Globus pallidus (tissue), 1 donor: ENCODE data around the gene TCEA3.
A peak's percentile ranks its signal among the peaks of the same experiment; 100 is the strongest.

Experiments
- DNase-seq: peaks from one replicate; pipeline ENCODE4 v3.0.0-alpha.2; 2015; ENCODE audit warnings: low spot score

The TCEA3 gene

DNA sequence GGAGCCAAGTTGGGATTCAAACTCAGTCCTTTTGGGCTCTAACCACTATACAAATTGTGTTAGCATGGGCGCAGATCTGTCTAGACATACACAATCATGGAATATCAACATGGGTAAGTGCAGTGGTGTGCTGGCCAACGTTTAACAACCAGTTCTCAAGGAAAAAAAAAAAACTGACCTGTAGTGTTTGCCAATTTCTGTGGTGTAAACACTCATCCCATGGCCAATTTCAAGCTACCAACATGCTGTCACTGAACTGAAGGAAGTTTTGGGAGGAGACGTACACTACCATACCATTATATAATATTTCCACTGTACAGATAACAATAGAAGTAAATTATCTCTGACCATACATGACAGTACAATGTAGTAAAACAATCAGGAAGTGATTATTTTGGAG lies 3.2 kb downstream of the TCEA3 start:
- no peak for DNase-seq

DNA sequence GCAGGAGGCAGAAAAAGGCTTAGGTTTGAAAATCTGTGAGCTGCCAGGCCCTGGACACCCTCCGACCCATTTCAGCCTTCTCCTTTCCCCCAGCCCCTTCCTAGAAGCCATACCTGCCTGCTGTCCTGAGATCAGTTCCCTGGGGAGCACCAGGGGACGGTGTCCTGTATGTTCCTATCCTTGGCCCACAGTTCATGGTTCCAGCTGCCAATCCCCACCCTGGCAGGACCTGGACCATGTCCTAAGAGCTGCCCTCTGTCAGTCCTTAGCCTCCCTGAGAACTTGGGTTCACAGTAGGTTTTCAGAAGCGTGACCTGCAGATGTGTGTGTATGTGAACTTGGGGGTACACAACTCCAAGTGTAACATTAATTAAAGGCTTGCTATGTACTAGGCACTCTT lies 3.8 kb downstream of the TCEA3 start:
- DNase-seq, result no peak

DNA sequence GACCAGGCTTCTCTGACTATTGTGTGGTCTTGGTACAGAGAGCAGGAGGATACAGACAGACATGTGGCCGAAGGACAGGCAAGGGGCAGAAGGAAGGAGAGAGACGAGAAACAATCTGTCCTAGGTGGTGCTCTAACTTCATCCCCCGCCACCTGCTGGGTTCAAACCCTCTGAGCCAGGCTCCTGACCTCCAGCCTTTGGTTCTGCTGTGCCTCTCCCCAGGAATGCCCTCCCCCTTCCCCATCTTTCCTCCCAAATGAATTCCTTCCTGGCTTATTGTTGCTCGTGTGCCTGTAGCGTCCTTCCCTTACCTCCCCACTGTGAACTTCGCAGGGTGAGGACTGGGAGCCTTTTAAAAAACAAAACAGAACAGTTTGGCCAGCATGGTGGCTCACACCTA lies 5.4 kb downstream of the TCEA3 start:
- no peak for DNase-seq

DNA sequence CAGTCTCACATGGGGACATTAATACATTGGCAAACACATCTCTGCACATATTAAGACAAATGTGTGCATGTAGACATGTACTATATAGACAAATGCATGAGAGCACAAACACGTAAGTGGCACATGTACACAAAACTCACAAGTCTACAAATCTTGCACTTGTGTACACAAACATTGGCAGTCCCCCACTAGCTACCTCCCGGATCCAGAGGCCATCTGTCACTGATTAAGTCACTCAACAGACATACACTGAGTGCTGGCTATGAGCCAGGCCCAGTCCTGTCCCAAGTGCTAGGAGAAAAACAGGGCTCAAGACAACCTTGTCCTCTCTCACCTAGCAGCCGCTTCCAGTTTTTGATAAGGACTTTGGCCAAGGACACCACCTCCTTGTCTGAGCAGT lies 7.0 kb downstream of the TCEA3 start:
- DNase-seq, result no peak

DNA sequence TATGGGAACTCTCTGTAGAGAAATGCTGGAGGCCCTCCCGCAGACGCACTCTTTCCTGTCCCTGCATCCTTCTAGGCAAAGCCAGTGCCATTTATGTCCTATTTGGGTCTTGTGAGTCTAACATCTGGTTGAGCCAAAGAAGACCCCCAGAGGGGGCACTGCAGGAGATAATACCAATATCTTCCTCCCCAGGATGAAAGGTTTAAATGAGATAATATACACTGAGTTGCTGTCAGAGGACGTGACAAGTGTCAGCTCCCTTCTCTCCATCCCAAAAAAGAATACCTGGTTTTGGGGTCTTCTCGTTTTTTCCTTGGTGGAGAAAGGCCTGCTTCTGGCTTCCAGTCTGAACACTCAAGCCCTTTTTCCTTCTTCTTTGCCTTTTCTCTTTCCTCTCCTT lies 7.6 kb downstream of the TCEA3 start:
- DNase-seq, result no peak

DNA sequence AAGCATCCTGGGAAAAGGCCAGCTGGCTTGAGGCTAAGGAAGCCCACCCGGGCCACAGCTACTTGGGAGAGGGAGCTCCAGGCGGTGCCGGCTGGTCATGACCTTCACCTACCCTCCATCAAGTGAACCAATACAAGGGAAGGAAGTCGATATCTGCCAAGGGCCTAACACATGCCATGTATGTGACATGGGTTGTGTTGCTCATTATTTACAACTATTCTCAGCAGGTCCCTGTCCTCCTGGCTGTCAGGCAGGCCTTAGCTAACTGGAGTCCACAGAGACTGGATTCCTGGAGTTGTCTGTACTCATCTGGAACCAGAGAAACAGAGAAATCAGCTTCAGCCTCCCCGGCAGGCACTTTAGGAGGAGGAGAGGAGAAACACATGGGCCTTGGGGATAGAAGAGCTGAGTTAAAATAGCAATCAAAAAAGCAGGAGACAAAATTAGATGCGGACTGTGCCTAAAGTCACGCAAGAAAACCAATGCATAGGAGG lies 15.7 kb downstream of the TCEA3 start:
- no peak for DNase-seq

DNA sequence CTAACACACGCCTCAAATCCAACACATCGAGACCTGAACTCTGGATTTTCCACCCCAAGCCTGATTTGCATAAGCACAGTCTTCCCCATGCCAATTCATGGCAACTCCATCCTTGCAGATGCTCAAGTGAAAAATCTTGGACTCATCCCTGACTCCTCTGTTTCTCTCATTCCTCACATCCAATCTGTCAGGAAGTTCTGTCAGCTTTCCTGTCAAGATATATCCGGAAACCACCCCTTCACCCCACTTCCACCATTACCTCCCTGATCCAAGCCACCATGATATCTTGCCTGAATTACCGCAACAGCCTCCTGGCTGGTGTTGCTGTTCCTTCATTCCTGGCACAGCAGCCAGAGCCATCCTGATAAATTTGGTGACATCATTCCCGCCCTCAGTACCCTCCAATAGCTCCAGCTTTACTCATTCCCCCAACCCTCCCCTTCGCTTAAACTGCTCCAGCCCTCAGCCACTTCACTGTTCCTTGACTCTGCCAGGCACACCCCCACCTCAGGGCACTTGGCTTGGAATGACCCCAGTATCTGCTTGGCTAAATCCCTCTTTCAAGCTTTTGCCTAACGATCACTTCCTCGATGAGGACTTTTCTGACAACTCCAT lies 17.4 kb downstream of the TCEA3 start:
- DNase-seq, result no peak

DNA sequence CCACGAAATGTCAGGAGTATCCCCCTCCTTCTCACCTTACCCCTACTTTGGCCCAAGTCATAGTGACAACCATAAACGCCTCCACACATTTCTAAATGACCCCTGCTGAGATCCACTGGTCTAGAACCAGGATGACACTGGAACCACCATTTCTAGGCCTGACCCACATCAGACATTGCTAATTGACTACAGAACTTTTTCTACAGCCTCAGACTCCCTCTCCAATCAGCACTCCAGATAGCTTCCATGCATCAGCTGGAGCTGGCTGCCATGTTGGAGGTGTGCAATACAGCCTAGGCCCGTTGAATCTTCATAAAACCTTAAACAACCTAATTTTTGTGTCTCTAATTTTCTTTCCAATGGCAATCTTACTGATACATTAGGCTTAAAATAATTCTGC lies 18.6 kb downstream of the TCEA3 start:
- no peak for DNase-seq

DNA sequence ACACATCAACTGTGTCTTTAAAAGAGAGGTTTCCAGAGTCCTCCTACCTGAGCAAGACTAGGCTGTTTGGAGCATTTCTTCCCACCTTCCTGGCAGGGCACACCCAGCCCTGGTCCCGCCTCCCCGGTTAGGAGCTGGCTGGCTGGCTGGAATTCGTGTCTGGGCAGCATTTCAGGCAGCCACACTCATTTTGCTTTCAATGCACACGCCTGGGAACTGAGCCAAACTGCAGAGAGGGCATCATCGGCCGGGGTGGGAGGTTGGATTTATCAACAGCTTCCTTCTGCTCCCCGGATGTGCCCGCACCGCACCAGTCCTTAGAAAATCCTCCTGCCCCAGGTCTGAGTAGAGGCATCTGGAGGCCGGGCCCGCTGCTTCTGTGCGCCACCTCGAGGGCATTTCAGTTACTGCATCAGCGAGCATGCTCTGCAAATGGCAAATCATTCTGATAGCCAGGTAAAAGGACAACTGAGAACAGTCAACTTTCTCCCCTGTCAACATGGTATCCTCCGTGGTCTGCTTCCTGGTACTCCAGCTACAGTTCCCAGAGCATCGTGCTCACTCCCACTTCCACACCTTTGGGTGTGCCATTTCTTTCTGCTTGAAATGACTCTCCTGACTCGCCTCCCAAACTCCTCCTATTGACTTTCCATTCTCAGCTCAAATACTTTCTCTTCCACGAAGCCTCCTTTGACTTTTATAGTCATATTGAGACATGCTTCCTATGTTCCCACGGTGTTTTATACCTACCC lies 20.6 kb downstream of the TCEA3 start:
- DNase-seq, result peak; percentile 68

DNA sequence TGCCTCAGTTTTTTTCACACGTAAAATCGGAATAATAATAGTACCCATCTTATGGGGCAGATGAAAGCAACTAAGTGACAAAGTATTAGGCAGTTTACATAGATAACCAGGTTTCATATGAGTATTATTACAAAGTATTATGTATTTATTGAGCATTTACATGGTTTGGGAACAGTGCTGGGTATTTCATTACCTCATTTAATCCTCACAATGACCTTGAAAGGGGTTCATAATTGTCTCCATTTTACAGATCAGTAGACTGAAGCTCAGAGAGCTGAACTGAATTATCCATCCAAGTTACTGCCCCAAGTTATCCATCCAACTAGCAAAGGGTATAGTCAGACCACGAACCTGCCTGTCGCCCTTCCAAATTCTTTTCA lies 21.2 kb downstream of the TCEA3 start:
- DNase-seq, result no peak

DNA sequence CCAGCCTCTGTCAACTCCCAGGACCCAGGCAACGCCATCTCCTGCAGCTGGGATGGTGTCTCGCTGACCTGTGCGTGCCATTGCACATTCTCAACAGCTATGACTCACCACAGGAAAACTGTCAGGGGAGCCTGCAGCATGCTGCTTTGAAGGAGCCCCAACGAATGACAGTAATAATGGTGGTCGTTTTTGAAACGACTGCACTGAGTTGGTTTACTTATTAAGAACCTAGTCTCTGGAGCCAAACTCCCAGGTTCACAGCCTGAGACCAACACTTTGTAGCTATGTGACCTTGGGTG lies 21.6 kb downstream of the TCEA3 start:
- no peak for DNase-seq

DNA sequence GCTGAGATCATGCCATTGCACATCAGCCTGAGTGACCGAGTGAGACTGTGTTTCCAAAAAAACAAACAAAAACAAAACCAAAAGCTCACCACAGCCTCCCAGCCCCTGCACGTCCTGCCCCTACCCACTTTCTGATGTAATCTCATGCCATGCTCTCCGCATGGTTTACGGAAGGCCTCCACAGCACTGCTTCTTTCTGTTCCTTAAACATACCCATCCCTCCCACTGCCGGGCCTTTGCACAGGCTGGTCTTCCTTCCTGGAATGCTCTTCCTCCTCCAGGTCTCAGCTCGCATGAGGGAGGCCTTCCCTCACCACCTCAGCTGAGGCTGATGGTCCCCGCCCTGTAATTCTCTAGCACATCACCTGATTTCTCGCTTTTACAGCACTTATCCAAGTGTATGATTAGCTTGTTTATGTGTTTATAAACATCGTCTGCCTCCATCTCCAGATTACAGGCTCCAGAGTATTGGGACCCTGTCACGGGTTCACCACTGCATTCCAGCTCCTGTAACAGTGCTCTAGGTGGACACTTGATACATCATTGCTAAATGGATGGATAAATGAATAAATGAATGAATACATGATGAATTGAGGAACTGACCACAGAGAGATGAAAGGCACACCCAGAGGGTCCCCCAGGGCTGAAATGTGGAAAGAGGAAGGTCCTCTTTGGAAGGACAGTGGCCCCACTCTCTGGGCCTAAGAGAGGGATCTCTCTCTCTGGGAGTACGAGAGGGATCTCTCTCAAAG lies 22.1 kb downstream of the TCEA3 start:
- DNase-seq, result no peak

DNA sequence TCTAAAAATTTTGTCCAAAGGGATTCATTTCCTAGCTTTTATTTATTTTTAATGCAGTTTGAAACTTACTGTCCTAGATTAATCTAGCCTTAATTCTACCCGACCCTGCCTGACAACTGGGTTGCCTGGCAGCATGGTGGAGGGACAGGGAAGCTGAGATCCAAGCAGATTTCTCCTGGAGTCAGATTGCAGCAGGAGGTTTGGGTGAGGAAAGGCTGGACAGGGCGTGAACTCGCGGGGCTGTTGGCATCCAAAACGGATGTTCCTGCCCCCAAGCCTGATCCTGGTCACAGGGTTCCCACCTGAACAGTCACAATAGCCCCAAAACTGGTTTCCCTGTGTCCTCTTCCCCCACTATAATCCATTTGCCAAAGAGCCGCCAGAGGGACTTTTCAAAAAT lies 23.2 kb downstream of the TCEA3 start:
- DNase-seq, result no peak

DNA sequence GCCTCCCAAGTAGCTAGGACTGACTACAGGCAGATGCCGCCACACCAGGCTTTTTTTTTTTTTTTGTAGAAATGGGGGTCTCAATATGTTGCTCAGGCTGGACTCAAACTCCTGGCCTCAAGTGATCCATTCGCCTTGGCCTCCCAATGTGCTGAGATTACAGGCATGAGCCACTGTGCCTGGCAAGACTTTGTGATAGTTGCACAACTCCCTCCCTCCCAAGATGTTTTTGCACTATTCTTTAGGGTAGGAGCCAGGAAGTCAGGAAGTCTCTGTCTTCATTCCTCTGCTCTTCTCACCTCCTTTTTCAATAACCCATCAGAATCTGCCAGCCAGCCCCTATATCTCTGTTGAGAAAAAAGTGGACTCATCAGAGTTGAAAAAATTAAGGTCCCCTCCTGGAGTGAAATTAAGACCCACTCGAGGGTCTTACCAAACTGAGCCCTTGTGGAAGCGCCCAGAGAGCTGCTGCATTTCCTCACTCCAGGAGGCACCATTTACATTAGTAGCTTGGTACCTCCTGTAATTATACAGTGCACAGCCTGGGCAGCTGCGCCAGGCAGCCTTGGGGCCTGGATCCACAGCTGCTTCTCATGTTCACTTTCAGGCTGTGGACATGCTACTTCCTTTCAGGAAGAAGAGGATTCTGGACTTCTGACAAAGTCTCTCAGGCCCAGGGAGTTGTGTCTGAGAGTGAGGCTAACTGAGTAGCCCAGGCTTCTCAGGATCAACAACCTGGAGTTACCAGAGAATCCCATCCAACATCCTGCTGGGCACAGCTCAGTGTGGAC lies 24.0 kb downstream of the TCEA3 start:
- DNase-seq, result no peak

DNA sequence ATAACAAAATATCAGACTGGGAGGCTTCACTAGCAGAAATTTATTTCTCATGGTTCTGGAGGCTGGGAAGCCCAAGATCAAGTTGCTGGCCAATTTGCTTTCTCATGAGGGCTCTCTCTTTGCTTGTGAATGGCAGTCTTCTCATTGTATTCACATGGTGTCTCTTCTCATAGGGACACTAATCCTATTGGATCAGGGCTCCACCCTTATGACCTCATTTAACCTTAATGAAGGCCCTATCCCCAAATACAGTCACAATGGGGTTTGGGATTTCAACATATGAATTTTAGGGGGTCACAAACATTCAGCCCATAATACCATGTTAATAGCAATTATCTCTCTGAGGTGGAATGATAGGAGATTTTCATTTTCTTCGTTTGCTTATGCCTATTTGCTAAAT lies 25.3 kb downstream of the TCEA3 start:
- DNase-seq, result no peak

DNA sequence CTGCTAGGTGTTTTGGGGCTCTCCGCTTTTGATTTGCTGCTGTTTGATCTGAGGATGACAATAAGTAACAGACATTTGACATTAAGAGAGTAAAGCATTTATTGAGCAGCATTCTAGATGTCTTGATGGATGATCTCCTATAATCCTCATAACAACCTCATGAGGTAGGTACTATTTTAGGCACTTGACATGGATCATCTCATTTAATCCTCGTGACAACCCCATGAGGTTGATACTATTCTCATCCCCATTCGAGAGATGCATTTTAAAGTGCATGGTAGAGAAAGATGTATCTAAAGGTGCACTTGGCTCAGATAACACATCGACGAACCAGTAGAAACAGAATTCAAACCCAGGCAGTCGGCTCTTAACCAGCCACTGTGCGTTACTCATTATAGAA lies 26.6 kb downstream of the TCEA3 start:
- no peak for DNase-seq

DNA sequence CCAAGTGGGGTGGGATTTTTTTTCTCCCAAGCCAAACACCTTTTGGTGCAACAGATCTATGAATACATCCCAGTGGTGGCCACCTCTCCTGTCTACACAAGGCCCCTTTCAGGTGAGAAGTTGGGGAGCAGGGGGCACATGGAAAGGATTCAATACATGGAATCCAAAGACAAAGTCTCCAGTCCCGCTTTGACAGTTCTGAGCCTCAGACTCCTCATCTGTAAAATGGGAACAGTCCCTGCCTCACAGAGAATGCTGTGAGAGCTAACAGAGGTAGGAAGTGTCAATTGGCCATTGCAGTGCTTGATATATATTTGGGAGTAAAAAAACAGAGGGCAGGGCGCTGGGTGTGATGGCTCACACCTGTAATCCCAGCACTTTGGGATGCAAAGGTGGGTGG lies 28.2 kb downstream of the TCEA3 start:
- no peak for DNase-seq

DNA sequence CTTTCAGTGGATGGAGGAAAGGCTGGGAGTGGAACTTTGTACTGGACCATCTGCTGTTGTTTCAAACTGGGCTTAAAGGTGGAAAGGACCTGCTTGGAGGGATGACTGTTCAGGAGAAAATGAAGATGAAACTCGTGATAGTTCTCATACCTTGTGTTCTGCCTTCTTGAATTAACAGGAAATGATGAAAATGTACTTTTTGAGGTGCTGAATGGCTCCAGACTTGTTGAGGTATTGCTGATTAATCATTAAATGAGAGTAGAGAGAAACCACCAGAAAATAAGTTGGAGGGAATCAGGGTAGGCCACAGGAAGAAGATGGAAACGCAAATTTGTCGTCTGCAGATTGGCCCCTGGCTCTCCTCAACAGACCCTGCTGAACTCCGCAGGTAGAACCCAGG lies 28.7 kb downstream of the TCEA3 start:
- DNase-seq, result no peak

DNA sequence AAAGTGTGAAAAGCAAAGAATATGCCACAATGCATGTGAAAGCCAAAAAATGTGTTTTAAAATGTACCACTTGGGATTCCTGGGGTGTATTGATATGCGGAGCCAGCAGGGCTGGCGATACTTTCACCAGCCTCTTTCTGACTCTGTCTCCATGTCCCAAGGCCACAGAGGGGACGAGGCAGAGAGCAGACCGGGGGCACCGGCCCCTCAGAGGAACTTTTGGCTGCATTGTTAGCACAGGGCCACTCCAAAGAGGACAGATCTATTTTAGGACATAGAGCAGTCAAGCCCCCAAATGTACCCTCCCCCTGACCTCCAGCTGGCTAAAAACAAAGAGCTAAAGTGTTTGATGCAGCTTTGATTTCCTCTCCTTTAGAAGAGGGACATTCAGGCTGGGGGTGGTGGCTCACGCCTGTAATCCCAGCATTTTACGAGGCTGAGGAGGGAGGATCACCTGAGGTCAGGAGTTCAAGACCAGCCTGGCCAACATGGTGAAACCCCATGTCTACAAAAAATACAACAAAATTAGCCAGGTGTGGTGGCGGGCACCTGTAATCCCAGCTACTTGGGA lies 29.3 kb downstream of the TCEA3 start:
- no peak for DNase-seq

DNA sequence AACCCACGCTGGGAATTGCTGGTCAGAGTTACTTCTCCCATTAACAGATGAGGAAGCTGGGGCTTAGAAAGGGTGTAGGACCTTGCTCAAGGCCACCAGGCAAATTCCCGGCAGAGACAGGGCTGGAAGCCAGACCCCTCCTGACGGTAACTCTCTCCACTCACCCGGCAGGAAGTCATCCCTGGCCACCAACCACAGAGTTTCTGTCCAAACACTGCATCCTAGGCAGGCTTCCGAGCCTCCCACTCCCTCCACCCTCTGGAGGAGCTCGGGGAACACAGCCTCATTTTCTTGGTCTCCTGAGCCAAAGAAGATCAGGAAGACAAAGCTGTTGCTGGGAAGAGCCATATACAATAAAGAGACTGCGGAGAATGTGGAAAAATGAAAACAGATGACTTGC lies 29.9 kb downstream of the TCEA3 start:
- no peak for DNase-seq

DNA sequence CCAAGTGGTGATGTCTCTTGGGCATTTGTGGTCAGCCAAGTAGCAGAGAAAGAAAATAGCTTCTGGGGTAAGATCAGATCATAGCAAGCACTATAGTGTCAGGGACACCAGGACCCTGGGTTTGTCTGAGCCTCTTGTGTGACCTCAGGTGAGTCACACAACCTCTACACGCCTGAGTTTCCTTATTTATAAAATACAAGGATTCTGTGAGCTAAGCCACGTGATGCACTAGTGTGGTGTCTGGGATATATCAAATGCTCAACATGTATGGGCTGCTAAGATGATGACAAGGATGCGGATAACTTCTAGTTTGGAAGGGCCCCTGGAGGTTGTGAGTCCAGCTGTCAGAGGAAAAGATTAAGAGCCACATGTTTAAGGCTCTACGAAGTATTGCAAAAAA lies 30.4 kb downstream of the TCEA3 start:
- DNase-seq, result no peak

DNA sequence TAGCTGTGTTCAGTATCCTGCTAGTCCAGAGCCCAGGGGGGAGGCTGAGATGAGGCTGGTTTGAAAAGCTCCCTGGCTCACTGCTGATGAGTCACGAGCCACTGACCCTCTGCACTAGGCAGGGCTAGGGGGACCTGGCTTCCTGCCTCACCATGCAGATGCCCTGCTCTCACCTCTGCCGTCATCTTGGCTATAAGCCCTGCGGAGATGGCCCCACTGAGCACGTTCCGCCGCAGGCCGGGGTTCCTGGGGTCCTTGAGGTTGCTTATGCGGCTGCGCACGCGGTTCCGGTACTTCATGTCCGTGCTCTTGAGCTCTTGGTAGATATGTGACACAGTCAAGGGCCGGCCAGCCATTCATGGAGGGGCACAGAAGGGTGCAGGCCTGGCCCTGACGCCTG lies 30.8 kb downstream of the TCEA3 start:
- DNase-seq, result no peak
